HG03571 (cell line): ENCODE results near the gene SMTNL2.
A peak's percentile ranks its signal among the peaks of the same experiment; 100 is the strongest.

Source experiments
- ATAC-seq: cut with Tn5 transposase; IDR thresholded peaks from one replicate; pipeline ENCODE4 v1.9.1; 2021; ENCODE audit not compliant: unreplicated experiment

Gene SMTNL2

DNA sequence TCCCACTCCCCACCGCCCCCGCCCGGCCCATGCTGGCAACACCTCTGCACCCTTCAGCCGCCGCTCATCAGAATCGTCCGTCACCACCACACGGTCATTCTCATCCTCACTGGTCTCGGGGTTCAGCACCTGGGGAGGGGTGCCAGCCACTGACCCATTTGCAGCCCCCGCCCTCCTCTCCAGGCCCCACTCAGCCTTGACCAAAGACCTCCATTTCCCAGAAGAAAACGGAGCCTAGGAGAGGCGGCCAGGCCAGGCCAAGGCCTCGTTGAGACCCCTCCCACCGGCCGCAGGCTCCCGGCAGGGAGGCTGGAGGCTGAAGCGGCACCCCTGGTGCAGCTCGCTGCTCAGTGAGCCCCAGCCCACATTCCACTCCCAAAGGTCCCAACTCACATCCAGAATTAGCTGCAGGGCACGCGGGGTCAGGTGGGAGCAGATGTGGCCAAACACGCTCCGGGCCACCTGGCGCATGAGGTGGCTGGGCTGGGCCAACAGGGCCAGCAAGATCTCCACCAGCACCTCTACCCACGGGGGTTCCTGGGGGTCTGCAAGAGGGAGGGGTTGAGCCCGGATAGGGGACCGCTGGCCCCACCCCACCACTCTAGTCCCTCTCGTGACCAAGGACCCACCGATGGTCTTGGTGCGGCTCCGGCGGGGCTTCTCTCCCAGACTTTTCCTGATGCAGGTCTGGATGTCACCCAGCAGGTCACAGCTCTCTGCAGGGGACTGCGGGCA is 38.9 kb upstream of the SMTNL2 start:
- no peak for ATAC-seq

DNA sequence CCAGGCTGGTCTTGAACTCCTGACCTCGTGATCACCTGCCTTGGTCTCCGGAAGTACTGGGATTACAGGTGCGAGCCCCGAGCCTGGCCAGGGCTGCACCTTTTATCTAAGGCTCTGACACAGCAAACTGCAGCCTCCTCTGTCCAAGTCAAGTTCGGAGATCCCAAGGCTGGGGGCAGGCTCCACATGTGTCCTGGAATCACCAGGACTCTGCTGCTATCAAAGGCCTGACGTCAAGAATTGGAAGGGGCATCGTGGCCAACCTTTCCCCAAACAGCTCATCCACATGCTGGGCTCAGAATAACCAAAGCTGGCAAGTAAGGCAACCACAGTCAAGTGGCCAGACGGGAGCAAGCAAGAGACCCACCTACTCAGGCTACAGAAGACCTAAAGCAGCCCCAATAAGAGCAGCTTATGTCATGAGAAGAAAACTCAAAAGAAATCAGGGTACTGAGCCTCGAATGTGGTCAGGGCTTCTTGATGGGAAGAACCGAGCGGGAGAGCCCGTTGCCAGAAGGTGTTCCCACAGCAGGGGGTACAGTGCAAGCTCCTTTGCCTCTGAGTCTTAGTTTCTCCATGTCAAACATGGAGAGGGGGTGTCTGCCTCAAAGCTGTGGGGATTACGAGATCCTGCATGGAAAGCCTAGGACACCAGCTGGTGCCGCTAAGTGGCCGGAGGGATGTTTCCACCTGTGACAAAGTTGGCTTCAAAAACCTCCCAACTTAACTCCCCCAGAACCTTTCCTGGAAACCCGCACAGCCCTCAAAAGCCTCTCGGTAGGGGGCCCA is 37.0 kb upstream of the SMTNL2 start:
- ATAC-seq: no peak

DNA sequence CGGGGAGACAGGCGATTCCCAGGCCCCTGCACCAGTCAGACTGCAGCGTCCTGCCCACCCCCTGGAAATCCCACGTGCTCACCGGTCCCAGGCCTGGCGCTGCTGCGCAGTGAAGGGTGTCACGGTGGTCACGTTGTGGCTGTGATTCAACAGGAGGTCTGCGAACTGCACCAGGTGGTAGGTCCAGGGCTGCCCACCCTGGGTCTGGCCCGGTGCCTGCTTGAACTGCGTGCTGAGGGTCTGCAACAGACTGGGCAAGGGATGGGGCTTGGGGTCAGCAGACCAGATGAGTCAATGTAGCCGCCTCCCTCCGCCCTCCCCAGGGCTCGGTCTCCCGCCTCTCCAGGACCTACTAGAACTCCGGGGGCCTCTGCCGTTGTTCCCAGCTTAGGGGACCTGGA is 36.3 kb upstream of the SMTNL2 start:
- no peak for ATAC-seq

DNA sequence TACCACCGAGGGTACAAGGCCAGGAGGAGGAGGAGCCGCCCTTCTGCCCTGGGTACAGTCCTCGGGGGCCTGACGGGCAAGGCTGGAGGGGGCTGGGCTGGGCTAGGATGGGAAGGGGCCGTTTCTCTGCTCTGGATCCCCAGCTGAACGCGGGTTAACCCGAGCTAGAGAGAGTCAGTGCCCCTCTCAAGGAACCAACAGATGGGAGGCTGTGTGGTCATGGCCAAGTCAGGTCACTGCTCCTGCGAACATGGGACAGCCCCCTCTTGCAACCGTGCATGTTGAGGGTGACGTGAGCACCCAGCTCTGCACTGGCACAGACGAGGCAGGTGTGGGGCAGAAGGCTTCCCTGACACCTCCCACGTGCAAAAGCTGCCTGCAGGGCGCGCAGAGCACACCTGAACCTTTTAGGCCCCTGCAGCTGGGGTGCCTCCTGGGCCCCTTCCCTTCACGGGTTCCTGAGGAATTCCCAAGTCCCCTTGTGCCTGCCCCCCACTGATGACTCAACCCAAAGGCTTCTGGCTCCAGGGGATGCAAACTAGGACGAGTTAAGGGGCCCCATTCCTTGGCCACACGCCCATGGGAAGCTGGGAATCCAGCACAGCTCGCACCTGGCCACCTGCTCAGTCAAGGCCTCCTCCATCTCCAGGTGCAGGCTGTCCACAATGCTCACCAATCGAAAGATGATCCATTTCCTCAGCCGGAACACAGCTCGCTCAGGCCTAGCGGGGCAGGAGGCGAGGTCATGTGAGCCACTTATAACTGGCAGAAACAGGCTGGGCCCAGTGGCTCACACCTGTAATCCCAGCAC is 35.4 kb upstream of the SMTNL2 start:
- no peak for ATAC-seq

DNA sequence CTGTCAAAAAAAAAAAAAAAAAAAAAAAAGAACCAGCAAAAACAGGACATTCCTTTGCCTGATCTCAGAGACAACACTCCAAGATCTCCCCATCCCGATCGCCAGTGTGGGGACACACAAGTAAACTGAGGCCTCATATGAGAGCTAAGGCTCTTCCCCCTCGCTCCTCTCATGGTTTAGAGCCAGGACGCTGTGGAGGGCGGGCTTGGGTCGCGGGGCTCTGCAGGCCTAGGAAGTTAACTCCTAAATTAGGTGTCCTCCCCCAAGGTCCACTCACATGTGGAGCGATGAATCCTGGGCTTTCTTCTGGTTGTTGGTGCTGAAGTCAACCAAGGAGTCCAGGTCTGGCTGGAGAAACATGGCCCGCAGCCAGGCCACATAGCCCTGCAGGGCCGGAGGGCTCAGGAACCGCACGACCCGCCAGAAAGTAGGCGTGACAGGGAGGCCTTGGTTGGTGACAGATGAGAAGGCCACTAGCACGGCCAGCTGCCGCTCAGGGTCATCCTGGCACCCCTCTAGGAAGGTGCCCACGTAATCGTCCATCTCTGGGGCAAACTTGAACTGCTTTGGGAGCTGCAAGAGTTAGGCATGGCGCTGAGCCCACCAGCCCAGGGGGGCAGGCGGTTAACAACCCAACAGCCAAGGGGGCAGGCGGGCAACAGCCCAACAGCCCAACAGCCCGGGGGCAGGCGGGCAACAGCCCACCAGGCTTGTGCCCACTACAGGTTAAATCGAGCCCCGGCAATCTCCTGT is 34.4 kb upstream of the SMTNL2 start:
- no peak for ATAC-seq

DNA sequence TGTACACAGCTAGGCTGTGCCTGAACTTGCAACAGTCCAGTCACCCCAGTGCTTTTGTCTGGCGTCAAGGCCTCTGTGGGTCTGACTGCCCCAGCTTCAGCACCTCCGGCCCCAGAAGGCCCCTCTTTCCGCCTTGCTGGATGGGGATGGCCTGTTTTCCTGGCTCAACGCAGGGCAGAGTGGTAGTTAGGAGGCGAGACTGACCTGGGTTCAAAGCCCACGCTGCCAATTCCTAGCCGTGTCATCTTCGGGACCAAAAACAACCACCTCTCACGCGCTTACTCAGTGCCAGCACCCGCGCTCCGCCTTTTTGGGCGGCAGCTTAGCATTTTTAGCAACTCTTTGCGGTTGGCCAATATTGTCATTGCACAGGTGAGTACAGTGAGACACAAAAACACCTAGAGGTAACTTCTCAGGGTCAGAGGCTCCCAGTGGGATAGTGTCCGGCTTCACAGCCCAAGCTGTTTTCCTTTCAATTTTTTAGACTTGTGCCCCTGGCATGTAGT is 33.7 kb upstream of the SMTNL2 start:
- no peak for ATAC-seq

DNA sequence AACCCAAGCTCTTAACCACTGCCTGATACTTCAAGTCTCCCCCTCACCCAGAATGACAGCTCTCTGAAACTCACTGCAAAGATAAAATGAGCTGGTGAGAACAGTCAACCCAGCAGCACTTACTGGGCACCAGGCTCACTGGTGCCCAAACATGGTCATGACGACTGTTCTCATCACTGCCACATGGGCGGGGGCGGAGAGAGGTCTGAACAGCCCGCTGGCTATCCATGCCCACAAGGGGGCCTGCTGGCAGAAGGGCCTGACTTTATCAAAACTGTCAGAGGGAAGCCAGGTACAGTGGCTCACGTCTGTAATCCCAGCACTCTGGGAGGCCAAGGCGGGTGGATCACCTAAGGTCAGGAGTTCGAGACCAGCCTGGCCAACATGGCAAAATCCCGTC is 33.2 kb upstream of the SMTNL2 start:
- no peak for ATAC-seq

DNA sequence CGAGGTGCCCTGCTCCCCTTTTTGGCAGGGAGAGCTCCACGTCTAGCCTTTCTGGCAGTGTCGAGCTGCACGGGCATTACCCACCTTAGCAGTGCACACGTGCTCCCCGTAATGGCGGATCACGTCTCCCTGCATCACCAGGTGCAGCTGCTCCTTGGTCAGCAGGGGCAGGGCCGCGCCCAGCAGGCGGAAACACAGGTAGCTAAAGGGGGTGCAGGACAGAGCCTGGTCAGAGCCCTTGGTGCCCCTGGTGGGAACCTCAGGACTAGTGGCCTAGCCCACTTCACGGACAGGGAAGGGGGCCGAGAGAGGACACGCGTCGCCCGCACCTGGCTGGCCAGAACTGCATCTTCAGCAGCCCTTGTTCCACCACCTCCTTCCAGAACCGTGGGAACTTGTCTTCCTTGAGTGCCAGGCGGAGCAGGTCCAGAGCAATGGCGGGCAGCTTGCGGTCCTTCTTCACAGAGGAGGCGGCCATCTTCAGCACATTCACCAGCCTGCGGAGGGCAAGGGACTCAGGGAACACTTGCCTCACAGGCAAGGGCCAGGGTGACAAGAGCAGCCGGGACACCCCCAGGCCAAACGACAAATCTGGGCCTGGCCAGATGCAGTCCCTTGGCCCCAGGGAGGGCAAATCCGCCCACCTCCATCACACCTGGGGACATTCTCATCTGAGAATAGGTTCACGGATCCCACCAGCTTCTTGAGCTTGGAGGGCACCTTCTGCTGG is 32.4 kb upstream of the SMTNL2 start:
- no peak for ATAC-seq

DNA sequence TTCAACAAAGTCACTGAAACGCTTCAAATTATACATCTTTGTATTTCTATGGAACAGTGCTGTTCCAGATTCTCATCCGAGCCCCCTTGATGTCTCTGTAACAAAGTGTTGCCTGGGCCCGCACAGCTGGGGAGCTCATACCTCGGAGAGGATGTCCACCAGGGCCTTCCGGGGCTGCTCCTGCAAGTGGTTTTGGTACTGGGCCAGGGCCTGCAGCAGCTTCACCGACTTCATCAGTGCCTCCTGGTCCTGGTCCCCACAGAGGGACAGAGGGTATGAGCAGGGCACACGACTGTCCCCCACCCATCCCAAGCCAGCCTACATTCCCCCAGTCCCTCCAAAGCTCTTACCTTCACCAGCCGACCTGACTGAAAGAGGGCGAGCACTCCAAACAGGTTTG is 30.7 kb upstream of the SMTNL2 start:
- ATAC-seq: no peak

DNA sequence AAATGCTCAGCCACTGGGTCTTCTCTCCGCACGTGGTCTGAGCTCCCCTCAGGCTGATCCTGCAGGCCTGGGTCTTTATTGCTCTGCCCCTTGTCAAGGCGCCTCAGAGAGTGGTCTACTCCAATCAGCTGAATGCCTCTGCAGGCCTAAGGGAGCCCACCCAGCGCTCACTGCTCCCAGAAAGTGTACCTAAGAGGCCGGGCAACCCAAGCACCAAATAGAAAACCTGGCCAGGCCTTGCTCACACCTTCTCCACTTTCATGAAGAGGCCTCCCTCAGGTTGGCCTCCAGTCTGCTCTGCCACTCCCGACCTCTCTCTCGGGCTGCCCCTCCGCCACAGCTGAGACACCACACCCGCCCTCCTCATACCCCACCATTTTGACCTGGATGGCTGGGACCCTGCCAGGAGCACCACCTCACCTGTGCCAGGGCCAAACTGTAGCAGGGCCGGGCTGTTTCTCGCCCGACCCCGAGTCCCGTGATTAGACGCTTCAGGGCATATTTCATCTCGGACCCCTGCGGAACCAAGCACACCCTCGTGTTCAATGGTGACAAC is 29.8 kb upstream of the SMTNL2 start:
- no peak for ATAC-seq

DNA sequence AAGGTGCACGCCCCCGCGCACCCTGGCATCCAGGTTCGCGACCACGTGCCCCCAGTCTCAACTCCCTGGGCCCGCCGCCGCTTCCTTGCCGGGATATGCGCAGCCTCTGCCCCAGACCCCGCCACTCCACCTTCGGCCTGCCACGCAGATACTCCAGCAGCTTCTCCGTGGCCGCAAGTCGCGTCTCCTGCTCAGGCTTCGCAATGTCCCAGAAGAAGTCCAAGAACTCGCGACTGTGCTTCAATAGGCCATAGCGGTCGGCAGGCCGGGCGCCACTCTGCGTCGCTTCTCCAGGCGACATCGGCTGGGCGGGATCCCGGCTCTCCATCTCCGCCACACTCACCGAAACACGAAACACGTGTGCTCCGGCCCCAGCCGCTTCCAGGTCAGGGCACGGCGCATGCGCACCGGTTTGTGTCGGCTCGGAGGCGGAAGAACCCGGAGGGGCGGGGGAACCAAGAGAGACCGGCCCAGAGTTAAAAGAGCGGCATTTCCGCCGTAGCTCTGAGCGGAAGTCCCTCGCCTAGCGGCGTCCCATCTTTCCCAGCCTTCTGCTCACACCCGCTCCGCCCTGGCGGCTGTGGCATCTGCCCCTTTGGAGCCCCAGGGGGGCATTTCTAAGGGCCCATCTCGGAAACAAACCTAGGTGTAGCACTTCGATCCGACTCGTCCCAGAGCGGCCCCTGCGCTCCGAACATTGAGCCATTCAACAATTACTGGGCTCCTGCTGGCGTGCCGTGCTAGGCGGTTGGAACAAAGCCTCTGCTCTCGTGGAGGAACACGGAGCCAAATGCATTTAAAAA is 29.1 kb upstream of the SMTNL2 start, which contains the start of gene MYBBP1A:
TSS of gene MYBBP1A (minus strand) at position 388 of the 803 bp plus-strand sequence. CDS start at position 328, 60 bp downstream.
- peak; percentile 84 for ATAC-seq

DNA sequence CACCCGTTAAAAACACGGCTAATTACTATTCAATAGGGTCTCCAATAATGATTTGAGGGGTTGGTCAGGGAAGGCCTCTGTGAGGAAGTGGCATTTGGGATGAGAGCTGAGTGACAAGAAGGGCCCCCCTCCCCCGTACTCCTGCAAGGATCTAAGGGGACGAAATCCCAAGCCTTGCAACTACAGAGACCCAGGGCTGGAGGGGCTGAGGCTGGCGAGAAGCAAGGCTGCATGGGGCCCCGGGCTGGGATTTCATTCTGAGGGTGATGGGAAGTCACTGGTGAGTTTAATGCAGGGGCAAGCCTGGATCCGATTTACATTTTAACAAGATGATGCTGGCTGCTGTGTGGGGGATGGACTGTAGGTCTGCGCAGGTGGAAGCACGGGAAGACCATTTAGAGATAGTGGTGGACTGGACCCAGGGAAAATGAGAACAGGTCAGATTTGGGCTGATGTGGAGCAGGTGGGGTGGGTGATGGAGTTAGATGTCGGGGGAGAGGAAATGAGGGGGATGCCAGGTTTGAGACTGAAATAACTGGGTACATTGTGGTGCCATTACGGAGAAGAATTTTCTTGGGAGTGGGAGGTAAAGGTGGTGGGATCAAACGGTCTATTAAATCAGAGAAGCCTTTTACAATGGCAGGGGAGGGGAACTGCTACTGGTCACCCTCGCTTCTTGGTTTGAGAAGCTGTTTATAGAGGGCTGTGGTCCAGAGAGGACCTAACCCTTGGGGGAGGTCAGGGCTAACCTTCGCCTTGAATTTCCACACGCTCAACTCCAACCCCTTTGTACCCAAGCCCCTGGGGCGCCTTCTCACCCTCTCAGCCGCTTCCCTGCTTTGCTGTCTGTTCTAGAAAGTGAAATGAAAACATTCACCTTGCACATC is 28.2 kb upstream of the SMTNL2 start:
- ATAC-seq: no peak

DNA sequence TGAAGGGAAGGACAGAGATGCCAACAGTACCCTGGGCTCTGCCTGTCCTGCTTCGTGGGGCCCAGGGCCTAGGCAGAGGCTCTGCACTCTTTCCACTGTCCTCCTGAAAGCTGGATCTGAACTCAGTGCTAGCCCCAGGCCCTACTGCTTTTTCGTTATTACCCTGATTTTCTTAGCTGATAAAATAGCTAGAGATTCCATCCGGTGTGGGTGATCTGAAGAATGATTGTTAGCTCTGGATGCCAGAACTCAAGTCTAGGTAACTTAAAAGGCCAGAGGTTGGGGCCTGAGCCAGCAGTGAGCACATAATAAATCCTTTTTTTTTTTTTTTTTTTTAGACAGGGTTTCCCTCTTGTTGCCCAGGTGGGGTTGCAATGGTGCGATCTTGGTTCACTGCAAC is 27.3 kb upstream of the SMTNL2 start:
- no peak for ATAC-seq

DNA sequence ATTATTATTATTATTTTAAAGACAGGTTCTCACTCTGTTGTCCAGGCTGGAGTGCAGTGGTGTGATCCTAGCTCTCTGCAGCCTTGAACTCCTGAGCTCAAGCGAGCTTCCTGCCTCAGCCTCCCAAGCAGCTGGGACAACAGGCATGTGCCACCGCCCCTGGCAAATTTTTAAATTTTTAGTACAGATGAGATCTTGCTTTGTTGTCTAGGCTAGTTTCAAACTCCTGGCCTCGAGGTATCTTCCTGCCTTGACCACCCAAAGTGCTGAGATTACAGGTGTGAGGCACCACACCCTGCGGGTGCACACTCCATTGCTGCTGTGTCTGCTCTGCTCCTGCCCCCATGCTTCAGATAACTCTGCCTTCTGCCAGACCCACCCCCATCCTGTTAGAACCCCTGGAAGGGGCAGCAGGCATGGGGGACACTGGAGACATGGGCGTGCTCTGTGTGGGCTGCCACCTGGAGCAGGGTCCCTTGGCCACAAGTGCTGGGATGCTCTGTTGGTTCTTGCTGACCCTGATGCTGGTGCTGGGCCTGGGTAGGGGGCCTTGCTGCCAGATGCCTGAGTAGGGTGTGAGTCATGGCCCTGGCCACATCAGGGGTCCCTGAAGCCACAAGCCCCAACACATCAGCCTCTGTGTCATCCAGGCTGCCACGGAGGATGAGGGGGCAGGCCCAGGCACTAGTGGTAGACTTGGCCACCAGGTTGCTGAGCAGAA is 26.5 kb upstream of the SMTNL2 start:
- no peak for ATAC-seq

DNA sequence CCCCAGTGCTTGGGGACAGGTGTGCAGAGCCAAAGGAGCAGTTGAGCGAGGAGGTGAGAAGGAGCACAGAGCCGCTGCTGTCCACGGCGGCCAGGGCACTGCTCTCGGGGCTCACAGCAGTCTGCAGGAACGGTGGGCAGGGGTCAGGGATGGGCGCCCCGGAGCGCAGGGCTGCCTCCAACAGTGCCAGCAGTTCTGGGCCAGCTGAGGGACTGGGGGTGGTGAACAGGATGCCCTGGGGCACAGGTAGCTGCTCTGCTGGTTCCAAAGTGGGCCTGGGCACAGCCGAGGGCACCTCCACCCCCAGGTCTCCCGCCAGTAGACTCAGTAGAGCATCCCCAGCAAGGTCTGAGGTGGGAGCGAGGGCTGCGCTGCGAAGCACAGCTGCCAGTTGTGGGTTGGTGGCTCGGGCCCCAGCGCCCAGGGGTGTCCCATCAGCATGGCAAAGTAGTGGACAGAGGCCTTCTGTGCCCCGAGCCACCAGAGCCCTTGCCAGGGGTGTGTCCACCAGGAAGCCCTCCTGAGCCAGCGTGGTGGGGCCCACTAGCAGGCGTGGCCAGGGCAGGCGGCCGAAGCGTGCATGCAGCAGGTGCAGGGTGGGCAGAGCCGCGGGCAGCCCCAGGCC is 25.9 kb upstream of the SMTNL2 start:
- no peak for ATAC-seq

DNA sequence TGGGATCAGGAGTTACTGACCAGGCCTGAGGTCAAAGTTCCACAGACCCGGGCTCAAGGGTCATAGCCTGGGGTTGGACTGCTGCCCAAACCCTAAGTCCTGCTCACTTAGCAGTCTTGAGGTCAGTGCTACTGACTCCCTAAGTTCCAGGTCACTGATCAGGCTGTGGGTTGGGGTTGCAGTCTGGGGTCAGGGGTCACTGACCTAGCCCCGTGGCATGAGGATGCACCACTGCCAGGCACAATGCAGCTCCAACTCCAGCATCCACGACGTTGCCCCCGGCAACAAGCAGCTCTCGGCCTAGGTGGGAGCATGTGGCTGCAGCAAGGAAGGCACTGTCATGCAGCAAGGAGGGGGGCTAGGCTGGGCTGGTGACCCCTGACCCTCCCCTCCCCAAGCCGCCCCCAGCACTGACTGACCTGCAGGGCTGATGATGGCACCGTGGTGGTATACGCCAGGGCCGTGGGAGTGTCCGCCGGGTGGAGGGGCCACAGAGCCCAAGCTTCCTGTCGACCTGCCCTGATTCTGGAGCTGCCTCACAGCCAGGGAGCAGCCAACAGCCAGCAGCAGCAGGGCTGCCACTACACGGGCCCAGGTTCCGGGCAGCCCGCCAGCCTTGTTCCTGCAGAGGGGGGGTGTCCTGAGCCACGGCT is 25.1 kb upstream of the SMTNL2 start:
- ATAC-seq: no peak
